NCI-H510A (cell line): ENCODE measurements around the gene KLRK1.
A peak's percentile ranks its signal among the peaks of the same experiment; 100 is the strongest.
"Not testable (repeated sequence)": the region's sequence is repeated elsewhere in the genome, so short reads cannot be mapped to it uniquely, and the experiment has no call there.

ENCODE experiments used
- DNase-seq: peaks from one replicate; lab custom pipeline; 2025; lab: John Stamatoyannopoulos, UW

KLRK1 gene

DNA sequence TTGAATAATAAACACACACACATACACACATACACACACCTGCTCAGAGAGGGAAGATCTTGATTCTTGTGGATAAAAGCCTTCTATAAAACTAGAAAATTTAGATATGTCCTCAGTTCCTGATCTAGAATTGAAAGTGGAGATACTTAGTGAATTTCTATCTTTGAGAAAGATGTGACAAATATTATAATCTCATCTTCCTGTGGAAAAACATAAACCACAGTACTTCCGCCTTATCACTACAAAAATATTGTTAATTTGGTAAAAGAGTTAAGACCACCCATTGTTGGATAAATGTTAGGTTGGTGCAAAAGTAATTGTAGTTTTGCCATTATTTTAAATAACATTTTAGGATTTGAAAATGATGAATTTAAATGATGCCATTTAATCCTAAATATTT, at the start of gene KLRK1:
Gene KLRK1, minus strand, starts transcription at position 138 of the 400 bp plus-strand sequence. CDS start 1,231 bp downstream, outside the sequence.
- no peak for DNase-seq

DNA sequence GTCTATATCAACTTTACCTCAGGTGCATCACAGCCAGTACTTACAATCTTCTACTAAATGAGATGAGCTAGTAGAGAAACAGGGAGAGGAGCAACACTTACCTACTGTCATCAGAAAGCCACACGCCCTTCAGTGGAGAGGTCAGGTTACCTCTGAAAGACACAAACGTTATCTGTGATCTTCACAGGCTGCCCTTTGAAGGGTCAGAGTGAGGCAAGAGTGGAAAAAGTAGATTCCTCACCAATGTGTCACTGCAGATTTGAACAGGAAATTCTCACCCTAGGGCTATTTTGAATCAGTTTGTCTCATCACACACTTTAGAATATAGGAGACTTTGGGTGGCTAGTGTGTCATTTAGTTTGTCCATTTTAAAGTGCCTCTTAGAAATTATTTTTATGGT, 47.8 kb upstream of the KLRK1 start:
- DNase-seq = not testable (repeated sequence)

DNA sequence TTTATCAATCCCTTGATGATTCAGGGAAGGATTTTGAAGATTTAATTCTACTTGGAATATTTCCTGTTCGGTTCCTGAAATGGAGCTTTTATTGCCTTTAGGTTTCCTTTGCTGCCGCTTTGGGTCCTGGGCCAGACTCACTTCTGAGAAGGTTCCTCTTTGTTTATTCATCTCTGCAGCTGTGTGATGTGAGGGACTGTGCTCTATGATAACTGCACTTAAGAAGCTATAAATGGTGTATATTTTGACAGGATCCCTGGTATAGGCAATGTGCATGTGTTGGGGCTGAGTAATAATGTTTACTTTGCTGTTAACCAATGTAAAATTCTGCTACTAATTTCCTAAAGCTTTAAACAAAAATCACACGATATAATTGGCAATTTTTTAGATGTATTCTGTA, 46.0 kb upstream of the KLRK1 start, which contains the start of gene KLRC2:
Gene KLRC2, minus strand, starts transcription at position 195 of the 400 bp plus-strand sequence. Its CDS starts 24 bp downstream, at position 171.
- DNase-seq = not testable (repeated sequence)

DNA sequence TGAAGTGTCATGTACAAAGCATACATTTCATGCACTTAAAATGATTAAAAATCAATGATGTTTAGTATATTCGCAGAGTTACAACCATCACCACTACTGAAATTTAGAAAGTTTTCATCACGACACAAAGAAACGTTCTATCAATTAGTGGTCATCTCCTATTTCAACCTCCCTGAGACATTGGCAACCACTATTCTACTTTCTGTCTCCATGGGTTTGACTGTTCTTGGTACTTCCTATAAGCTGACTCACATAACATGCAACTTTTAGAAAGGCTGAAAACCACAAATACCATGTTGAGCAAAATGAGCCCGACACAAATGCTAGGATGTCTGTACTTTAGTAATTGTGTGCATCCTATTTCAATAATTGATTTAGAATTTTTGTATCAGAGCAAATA, 40.8 kb upstream of the KLRK1 start:
- not testable (repeated sequence) for DNase-seq

DNA sequence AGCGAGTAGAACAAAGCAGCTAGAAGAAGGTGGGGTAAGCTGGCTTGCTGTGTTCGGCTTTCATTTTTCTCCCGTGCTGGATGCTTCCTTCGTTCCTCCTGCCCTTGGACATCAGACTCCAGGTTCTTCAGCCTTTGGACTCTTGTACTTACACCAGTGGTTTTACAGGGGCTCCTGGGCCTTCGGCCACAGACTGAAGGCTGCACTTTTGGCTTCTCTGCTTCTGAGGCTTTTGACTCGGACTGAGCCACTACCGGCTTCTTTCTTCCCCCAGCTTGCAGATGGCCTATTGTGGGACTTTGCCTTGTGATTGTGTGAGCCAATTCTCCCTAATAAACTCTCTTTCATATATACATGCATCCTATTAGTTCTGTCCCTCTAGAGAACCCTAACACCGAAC, 36.1 kb upstream of the KLRK1 start:
- DNase-seq = not testable (repeated sequence)

DNA sequence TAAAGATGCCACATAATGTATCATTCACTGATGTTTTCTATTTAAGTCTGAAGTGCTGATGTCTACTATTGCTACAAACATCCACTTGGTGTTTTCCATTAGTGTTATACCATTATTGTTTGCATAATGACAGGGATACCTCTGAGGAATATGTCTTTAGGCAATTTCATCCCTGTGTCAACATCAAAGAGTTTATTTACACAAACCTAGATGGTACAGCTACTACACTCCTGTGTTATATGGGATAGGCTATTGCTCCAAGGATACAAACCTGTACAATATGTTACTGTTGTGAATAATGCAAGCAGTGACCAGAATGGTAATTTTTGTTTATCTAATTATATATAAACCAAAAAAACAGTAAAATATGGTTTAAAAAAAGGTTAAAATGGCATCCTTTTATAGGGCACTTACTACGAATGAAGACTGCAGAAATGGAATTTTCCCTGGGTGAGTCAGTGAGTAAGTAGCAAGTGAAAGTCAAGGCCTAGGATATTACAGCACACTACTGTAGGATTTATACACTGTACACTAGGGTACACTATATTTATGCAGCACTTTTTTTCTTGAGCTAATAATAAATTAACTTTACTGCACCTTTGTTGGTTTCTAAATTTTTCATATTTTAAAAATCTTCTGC, 34.5 kb upstream of the KLRK1 start:
- not testable (repeated sequence) for DNase-seq

DNA sequence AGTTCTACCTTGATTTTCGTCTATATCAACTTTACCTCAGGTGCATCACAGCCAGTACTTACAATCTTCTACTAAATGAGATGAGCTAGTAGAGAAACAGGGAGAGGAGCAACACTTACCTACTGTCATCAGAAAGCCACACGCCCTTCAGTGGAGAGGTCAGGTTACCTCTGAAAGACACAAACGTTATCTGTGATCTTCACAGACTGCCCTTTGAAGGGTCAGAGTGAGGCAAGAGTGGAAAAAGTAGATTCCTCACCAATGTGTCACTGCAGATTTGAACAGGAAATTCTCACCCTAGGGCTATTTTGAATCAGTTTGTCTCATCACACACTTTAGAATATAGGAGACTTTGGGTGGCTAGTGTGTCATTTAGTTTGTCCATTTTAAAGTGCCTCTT, 32.3 kb upstream of the KLRK1 start:
- not testable (repeated sequence) for DNase-seq

DNA sequence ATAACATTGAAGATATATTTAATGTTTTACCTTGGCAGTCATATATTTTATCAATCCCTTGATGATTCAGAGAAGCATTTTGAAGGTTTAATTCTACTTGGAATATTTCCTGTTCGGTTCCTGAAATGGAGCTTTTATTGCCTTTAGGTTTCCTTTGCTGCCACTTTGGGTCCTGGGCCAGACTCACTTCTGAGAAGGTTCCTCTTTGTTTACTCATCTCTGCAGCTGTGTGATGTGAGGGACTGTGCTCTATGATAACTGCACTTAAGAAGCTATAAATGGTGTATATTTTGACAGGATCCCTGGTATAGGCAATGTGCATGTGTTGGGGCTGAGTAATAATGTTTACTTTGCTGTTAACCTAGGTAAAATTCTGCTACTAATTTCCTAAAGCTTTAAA, 30.5 kb upstream of the KLRK1 start, which contains the start of gene KLRC3:
Gene KLRC3, minus strand, starts transcription at position 262 of the 400 bp plus-strand sequence. Its CDS starts 45 bp downstream, at position 217.
- not testable (repeated sequence) for DNase-seq

DNA sequence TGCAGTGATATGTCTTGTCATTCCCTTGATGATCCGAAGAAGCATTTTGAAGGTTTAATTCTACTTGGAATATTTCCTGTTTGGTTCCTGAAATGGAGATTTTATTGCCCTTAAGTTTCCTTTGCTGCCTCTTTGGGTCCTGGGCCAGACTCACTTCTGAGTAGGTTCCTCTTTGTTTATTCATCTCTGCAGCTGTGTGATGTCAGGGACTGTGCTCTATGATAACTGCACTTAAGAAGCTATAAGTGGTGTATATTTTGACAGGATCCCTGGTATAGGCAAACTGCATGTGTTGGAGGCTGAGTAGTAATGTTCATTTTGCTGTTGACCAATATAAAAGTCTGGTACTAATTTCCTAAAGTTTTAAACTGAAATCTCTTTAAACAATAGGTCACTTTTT, 19.6 kb upstream of the KLRK1 start, which contains the start of gene KLRC4:
Gene KLRC4, minus strand, starts transcription at position 366 of the 400 bp plus-strand sequence. Its CDS starts 182 bp downstream, at position 184.
- peak; percentile 62 for DNase-seq

DNA sequence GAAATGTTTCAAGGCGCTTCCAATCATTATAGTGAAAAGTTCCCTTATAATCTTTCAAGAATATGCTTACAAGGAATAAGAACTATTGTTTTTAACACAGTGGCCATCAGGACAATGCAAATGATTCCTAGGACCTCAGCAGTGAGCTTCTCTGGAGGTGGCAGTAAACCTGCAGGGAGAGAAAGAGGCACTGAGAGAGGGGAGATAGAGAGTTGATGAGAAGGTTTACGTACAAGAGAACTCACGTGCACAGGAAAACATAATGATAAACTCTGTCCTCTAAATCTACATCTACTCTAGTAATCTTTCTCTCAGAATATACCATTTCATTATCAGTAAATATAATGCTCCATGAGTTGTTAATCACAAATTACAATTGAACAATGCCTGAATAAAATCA, 19.0 kb upstream of the KLRK1 start:
- DNase-seq = no peak

DNA sequence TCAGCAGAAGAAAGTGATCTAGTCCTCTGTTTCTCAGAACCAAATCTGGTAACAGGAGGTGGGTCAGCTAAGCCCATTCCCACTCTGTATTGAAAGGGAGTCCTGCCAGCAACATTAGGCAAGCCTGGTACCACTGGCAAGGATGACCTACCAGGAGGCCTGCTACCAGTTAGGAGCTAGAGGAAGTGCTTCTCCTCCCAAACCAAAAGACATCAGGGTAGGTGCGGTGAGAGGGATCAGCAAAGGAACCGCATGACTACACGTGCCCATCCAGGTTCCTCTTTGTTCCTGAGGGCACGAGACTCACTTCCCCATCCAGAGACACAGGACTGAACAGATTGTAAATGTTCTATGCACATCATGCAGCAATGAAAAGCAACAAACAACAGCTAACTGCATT, 16.9 kb upstream of the KLRK1 start:
- DNase-seq = no peak

DNA sequence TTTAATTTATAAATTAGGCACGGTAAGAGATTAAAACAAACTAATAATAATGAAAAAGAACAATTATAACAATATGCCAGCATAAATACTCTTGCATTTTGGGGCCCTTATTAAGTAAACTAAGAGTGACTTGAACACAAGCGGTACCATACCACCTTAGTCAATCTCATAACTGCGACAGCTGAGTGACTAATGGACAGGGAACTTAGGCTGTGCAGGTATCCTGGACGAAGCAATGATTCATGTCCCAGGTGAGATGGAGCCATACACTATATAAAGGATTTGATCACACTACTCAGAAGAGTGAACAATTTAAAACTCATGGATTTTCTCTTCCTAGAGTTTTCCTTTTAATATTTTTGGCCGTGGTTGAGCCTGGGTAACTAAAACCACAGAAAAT, 15.5 kb upstream of the KLRK1 start:
- no peak for DNase-seq

DNA sequence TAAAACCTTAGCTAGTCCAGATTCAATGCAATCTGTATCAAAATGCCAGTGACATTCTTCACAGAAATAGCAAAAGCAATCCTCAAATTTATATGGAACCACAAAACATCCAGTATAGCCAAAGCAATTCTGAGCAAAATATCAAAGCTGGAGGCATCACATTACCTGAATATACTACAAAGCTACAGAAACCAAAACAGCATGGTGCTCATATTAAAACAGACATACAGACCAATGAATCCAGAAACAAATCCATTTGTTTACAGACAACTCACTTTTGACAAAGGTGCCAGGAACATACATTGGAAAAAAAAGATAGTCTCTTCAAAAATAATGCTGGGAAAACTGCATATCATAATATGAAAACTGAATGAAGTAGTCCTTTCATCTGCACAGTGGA, 15.0 kb upstream of the KLRK1 start:
- no peak for DNase-seq

DNA sequence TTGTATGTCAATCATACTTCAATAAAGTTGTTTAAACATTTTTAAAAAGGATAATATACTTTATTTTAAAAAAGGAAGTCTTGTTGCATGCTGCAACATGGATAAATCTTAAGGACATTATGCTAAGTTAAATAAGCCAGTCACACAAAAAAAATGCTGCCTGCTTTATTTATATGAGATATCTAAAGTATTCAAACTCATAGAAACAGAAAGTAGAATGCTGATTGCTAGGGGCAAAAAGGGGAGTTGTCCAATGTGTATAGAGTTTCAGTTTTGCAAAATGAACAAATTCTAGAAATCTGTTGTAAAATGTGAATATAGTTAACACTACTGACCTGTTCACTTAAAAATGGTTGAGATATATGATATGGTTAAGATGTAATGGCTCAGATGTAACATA, 11.0 kb upstream of the KLRK1 start:
- no peak for DNase-seq

DNA sequence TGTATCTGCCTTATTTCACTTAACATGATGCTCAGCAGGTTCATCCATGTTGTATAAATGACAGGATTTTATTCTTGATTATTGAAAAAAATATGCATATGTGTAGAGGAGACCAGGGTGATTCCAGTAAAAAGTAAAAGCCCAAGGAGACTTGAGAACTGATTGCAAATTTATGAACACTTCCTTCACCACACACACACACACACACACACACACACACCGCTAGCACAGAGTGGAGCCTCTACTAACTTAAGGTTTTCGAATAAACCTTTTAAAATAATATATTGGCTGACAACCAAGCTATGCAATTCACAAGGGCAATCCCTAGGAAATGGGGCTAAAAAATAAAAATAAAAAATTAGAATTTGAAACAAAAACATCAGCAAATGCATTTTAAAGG, 8.3 kb upstream of the KLRK1 start:
- no peak for DNase-seq

DNA sequence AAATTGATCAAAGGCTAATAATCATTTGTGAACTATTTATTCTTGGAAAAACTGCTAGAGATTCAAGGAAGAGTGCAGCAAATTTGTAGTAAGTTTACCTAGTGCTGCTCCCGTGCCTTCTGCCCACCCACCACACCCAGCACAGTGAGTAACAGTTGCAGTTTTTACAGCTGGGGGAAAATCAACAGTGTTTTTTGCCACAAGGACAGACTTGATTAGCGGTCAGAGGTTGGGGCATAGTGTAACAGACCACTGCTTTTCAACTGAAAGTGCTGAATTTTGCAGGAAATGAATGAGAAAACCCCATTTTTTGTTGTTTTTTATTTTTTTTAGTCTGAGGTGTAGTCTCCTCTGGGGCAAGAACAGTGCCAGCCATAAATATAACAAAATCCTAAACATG, 7.5 kb upstream of the KLRK1 start:
- no peak for DNase-seq

DNA sequence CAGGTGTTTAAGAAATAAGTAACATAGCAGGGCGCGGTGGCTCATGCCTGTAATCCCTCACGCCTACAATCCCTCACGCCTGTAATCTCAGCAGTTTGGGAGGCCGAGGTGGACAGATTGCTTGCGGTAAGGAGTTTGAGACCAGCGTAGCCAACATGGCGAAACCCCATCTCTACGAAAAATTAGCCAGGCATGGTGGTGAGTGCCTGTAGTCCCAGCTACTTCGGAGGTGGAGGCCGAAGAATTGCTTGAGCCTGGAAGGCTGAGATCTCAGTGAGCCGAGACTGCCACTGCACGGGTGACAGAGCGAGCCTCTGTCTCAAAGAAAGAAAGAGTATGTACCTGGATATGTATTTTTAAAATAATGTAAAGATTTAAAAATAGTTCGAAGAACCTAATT, 6.3 kb upstream of the KLRK1 start:
- DNase-seq = not testable (repeated sequence)

DNA sequence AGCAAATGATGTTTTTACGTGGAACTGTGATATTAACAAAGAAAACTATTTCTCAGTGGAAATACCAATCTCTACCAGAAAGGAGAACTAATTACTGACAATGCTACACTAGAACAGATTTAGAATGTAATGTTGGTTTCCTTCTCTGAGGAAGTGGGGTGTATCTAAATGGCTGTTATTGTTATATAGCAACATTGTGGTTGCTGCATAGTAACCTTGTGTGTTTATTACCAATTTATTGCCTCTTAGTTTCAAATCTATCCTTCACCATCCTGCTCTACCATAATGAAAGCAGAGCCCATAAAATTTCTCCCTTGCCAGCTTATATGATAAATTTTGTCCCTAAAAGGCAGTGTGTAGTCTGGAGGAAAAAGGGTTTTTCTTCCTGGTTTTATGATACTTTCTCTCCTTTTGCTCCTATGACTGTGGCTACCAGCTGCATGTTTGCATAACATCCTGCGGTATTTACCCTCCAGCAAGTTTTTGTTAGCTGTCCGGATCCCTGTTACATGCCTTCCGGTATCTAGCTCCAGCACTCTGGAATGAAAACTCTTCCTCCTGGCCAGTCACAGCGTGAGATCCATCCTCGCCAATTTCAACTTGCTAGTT, 5.7 kb upstream of the KLRK1 start:
- peak; percentile 13 for DNase-seq

DNA sequence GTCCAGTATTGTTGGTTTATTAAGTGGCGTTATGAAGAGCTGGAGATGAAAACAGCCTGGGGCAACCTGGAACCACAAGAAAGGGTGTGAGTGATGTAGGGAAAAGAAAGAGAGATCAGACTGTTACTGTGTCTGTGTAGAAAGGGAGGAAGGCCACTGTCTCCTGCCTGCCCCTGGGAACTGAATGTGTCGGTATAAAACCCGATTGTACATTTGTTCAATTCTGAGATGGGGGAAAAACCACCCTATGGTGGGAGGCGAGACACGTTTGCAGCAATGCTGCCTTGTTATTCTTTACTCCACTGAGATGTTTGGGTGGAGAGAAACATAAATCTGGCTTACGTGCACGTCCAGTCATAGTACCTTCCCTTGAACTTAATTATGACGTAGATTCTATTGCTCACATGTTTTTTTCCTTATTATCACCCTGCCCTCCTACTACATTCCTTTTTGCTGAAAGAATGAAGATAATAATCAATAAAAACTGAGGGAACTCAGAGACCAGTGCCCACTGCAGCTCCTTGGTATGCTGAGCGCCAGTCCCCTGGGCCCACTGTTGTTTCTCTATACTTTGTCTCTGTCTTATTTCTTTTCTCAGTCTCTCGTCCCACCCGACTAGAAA, 4.8 kb upstream of the KLRK1 start:
- DNase-seq = not testable (repeated sequence)

DNA sequence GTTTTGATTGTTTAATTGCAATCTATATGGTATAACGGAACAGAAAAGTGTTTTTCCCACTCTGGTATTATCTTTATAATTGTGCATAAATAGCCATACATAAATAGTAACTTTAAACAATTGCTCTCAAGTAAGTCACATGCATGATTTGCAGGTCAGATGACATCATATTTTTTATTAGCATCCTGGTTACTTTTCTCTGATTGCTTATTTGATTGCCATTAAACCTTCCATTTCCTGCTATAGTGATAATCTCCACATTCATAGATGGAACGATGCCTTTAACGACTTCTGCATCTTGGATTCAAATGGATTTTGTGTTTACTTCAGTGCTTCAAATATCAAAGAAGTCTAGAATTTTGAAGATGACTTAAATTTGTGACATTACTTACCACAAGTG, 3.5 kb upstream of the KLRK1 start:
- no peak for DNase-seq

DNA sequence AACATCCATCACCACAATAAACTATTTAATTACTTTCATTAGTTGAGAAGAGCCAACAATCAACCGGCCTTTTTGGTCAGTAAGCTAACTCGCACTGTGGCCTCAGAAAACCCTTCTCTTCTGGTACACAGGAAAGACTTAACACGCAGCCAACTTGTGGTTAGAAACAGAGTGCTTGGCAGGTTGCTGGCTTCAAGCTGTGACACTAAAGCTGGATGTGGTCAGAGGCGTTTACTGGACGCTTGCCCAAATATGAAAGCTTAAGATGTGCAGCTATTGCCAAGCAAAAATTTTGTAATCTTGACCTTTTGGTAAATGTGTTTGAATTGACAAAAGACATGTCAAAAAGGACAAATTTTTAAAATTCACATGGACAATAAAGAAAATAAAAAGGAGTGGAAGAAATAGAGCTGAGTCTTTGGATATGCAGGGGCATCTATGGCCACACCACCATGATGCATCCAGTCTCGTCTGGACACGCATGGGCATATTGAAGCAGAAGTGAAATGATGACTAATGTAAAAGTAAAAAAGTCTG, 2.6 kb upstream of the KLRK1 start:
- no peak for DNase-seq

DNA sequence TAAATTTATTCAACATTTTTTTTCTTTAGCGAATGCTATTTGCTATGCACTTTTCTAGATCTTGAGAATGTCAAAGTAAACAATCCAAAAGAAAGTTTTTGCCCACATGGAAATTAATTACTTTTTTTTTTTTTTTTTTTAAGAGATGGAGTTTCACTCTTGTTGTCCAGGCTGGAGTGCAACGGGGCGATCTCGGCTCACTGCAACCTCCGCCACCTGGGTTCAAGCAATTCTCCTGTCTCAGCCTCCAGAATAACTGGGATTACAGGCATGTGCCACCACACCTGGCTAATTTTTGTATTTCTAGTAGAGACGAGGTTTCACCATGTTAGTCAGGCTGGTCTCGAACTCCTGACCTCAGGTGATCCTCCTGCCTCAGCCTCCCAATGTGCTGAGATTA, 1.1 kb upstream of the KLRK1 start:
- DNase-seq = not testable (repeated sequence)
